H1 (cell line): Measurements from ENCODE around the gene CALHM5.

ENCODE experiments used
- ASH2L ChIP-seq: fragments of 200-600, 300-600 bp; sonication (generic); IDR thresholded peaks from one replicate; pipeline ENCODE4 v1.7.1; 2017; ENCODE audit warnings: low read length
- EZH2 ChIP-seq: fragments of 200-600 bp; sonication (generic); IDR thresholded peaks from 2 replicates; pipeline ENCODE4 v1.7.1; 2012; ENCODE audit warnings: low read depth, mild to moderate bottlenecking, moderate library complexity, low read length, inconsistent platforms; ENCODE audit not compliant: severe bottlenecking
- GABPA ChIP-seq: IDR thresholded peaks from 2 replicates; pipeline ENCODE4 v1.6.1; 2011; ENCODE audit warnings: mild to moderate bottlenecking, low read length, moderate library complexity, borderline replicate concordance; ENCODE audit not compliant: insufficient read depth
- JUND ChIP-seq: IDR thresholded peaks from 2 replicates; pipeline ENCODE4 v1.6.1; 2011; ENCODE audit warnings: mild to moderate bottlenecking, improper control_type of control experiment, low read length
- MAFK ChIP-seq: IDR thresholded peaks from 2 replicates; pipeline ENCODE4 v1.6.1; 2012; ENCODE audit warnings: low read depth, mild to moderate bottlenecking, improper control_type of control experiment, low read length
- POLR2A ChIP-seq, 2 experiments: IDR thresholded peaks; 1 replicate in 1 of 2; 2 replicates in 1 of 2; pipeline ENCODE4 v1.6.1; 2011; ENCODE audit warnings: low read depth in 2 of 2, low read length in 2 of 2, mild to moderate bottlenecking in 2 of 2; ENCODE audit errors: control extremely low read depth in 1 of 2
- POU5F1 ChIP-seq: IDR thresholded peaks from 2 replicates; pipeline ENCODE4 v1.6.1; 2011; ENCODE audit warnings: low read depth, mild to moderate bottlenecking, low read length, moderate library complexity
- RAD21 ChIP-seq, 2 experiments: IDR thresholded peaks in 1 of 2; conservative IDR thresholded peaks in 1 of 2; 2 replicates each; pipeline ENCODE4 v1.6.1; 2011; ENCODE audit warnings: low read depth in 2 of 2, low read length in 2 of 2, improper control_type of control experiment in 1 of 2, inconsistent platforms in 1 of 2, mild to moderate bottlenecking in 1 of 2, moderate library complexity in 1 of 2
- SP1 ChIP-seq: IDR thresholded peaks from 2 replicates; pipeline ENCODE4 v1.6.1; 2011; ENCODE audit warnings: low read depth, low read length
- SRF ChIP-seq: IDR thresholded peaks from 2 replicates; pipeline ENCODE4 v1.6.1; 2011; ENCODE audit warnings: mild to moderate bottlenecking, low read depth, low read length, moderate library complexity
- TAF1 ChIP-seq: IDR thresholded peaks from 2 replicates; pipeline ENCODE4 v1.6.1; 2011; ENCODE audit warnings: mild to moderate bottlenecking, low read depth, low read length
- TCF12 ChIP-seq: IDR thresholded peaks from 2 replicates; pipeline ENCODE4 v1.6.1; 2011; ENCODE audit warnings: low read depth, mild to moderate bottlenecking, low read length
- TF ChIP-seq, protein P1 (sequence below): IDR thresholded peaks from 2 replicates; pipeline ENCODE4 v1.6.1; 2011; ENCODE audit warnings: low read length, improper control_type of control experiment
- TF ChIP-seq, protein P2 (sequence below), 3 experiments: IDR thresholded peaks; 1 replicate in 2 of 3; 2 replicates in 1 of 3; pipeline versions ENCODE4 v1.5.1 to v1.6.1; 2011; ENCODE audit warnings: low read length in 3 of 3, mild to moderate bottlenecking in 3 of 3, inconsistent platforms in 2 of 3, low read depth in 1 of 3, moderate library complexity in 1 of 3; ENCODE audit not compliant: insufficient read depth in 1 of 3; ENCODE audit errors: control extremely low read depth in 1 of 3

DNA sequence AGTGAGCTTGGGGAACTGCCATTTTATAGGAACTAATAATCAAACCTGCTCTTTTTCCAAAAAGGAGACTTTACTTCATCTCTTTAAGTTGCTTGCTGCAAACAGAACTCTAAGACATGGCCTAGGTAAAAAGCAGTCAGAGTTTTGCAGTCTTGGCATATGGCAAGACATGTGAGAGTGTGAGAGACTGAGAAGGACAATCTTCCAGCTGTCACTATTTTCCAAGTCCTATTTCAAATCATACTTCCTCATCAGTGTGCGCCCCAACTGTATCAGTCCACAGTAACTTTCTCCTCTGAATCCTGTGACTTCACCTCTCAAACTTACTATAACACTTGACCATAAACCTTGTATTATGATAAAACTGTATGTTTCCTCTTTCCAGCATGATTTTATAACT is 39.9 kb upstream of the CALHM5 start:
- no peak for TF ChIP-seq POLR2A (IDR thresholded peaks at IDR 0.05; ENCODE audit: control extremely low read depth in 1 of 2, low read depth in 2 of 2, low read length in 2 of 2)
- no peak for TF ChIP-seq SP1
- TF ChIP-seq, protein P1, sequence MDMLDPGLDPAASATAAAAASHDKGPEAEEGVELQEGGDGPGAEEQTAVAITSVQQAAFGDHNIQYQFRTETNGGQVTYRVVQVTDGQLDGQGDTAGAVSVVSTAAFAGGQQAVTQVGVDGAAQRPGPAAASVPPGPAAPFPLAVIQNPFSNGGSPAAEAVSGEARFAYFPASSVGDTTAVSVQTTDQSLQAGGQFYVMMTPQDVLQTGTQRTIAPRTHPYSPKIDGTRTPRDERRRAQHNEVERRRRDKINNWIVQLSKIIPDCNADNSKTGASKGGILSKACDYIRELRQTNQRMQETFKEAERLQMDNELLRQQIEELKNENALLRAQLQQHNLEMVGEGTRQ: no peak
- TF ChIP-seq EZH2: no peak
- TF ChIP-seq GABPA: no peak
- TF ChIP-seq ASH2L: no peak
- TF ChIP-seq, protein P2, sequence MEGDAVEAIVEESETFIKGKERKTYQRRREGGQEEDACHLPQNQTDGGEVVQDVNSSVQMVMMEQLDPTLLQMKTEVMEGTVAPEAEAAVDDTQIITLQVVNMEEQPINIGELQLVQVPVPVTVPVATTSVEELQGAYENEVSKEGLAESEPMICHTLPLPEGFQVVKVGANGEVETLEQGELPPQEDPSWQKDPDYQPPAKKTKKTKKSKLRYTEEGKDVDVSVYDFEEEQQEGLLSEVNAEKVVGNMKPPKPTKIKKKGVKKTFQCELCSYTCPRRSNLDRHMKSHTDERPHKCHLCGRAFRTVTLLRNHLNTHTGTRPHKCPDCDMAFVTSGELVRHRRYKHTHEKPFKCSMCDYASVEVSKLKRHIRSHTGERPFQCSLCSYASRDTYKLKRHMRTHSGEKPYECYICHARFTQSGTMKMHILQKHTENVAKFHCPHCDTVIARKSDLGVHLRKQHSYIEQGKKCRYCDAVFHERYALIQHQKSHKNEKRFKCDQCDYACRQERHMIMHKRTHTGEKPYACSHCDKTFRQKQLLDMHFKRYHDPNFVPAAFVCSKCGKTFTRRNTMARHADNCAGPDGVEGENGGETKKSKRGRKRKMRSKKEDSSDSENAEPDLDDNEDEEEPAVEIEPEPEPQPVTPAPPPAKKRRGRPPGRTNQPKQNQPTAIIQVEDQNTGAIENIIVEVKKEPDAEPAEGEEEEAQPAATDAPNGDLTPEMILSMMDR (IDR thresholded peaks at IDR 0.05; ENCODE audit: control extremely low read depth in 1 of 3, insufficient read depth in 1 of 3, low read depth in 1 of 3, low read length in 3 of 3): no peak
- no peak for TF ChIP-seq TCF12
- TF ChIP-seq MAFK: no peak
- TF ChIP-seq SRF: no peak
- TF ChIP-seq TAF1: no peak
- TF ChIP-seq RAD21 (IDR thresholded peaks at IDR 0.05 in 1 of 2, conservative IDR thresholded peaks at IDR 0.05 in 1 of 2; ENCODE audit: low read depth in 2 of 2, low read length in 2 of 2): no peak
- no peak for TF ChIP-seq POU5F1
- TF ChIP-seq JUND: no peak
